Type B pancreatic cell (in vitro differentiated cells): ENCODE results near the gene CACNA1C. TPM values are rescaled to one million over a fixed set of nuclear protein-coding genes. Genes with fewer than 3 reads are reported as not detected.

Source experiments
- DNase-seq: peaks from one replicate; pipeline ENCODE4 v3.0.0; 2021; ENCODE audit warnings: mixed read lengths; ENCODE audit not compliant: unreplicated experiment; ENCODE audit errors: extremely low spot score
- H3K27ac Mint-ChIP-seq: 2 replicates; pipeline ENCODE4 v1.8.0; 2021; ENCODE audit warnings: mild to moderate bottlenecking, mixed read lengths
- H3K27me3 Mint-ChIP-seq: 2 replicates; pipeline ENCODE4 v1.8.0; 2021; ENCODE audit warnings: mixed read lengths
- H3K36me3 Mint-ChIP-seq: 2 replicates; pipeline ENCODE4 v1.8.0; 2021; ENCODE audit warnings: mixed read lengths
- H3K4me1 Mint-ChIP-seq: one replicate; pipeline ENCODE4 v1.8.0; 2021; ENCODE audit warnings: mixed read lengths; ENCODE audit not compliant: unreplicated experiment
- H3K4me3 Mint-ChIP-seq: 2 replicates; pipeline ENCODE4 v1.8.0; 2021; ENCODE audit warnings: mild to moderate bottlenecking, mixed read lengths
- H3K9me3 Mint-ChIP-seq: 2 replicates; pipeline ENCODE4 v1.8.0; 2021; ENCODE audit warnings: mixed read lengths
- total RNA-seq: library from RNA; stranded (reverse); gene quantifications from 2 replicates; pipeline ENCODE4 v1.2.1, GENCODE V29; 2021; ENCODE audit warnings: low replicate concordance
- TF ChIP-seq, protein P1 (sequence below): fragments of 200-600 bp; sonication (generic); conservative IDR thresholded peaks from 2 replicates; pipeline ENCODE4 v1.5.0; 2021; ENCODE audit warnings: antibody characterized with exemption, mild to moderate bottlenecking

CACNA1C gene
- total RNA-seq, 1 donor from 2014 or later, result 14.3 TPM

- Mint-ChIP-seq H3K9me3 (no peaks in the 10 kb centered on the region), H3K4me3 (no peak overlapping the region), H3K36me3 (peaks cover 18% of the 10 kb centered on the region), H3K27me3 (peaks cover 4% of the 10 kb centered on the region), H3K27ac (no peak overlapping the region), H3K4me1 (no peaks in the 10 kb centered on the region)
- DNase-seq, result no peak
- TF ChIP-seq, protein P1, sequence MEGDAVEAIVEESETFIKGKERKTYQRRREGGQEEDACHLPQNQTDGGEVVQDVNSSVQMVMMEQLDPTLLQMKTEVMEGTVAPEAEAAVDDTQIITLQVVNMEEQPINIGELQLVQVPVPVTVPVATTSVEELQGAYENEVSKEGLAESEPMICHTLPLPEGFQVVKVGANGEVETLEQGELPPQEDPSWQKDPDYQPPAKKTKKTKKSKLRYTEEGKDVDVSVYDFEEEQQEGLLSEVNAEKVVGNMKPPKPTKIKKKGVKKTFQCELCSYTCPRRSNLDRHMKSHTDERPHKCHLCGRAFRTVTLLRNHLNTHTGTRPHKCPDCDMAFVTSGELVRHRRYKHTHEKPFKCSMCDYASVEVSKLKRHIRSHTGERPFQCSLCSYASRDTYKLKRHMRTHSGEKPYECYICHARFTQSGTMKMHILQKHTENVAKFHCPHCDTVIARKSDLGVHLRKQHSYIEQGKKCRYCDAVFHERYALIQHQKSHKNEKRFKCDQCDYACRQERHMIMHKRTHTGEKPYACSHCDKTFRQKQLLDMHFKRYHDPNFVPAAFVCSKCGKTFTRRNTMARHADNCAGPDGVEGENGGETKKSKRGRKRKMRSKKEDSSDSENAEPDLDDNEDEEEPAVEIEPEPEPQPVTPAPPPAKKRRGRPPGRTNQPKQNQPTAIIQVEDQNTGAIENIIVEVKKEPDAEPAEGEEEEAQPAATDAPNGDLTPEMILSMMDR, result no peak
Observed at GRCh38 chr12:2118061-2118460, 65.3 kb downstream of the CACNA1C start.

GRCh38 chr12:2118481-2119255 is 65.9 kb downstream of the CACNA1C start:
- no peak for DNase-seq
- Mint-ChIP-seq H3K27ac (no peak overlapping the region), H3K4me1 (no peaks in the 10 kb centered on the region), H3K4me3 (no peak overlapping the region), H3K36me3 (peaks cover 18% of the 10 kb centered on the region), H3K27me3 (peaks cover 4% of the 10 kb centered on the region), H3K9me3 (no peaks in the 10 kb centered on the region)
- TF ChIP-seq, protein P1, result no peak

GRCh38 chr12:2119266-2119665 is 66.5 kb downstream of the CACNA1C start:
- Mint-ChIP-seq H3K4me1 (no peaks in the 10 kb centered on the region), H3K27ac (no peak overlapping the region), H3K4me3 (no peak overlapping the region), H3K27me3 (peaks cover 6% of the 10 kb centered on the region), H3K36me3 (peaks cover 21% of the 10 kb centered on the region), H3K9me3 (no peaks in the 10 kb centered on the region)
- DNase-seq, result no peak
- TF ChIP-seq, protein P1, result no peak

DNA sequence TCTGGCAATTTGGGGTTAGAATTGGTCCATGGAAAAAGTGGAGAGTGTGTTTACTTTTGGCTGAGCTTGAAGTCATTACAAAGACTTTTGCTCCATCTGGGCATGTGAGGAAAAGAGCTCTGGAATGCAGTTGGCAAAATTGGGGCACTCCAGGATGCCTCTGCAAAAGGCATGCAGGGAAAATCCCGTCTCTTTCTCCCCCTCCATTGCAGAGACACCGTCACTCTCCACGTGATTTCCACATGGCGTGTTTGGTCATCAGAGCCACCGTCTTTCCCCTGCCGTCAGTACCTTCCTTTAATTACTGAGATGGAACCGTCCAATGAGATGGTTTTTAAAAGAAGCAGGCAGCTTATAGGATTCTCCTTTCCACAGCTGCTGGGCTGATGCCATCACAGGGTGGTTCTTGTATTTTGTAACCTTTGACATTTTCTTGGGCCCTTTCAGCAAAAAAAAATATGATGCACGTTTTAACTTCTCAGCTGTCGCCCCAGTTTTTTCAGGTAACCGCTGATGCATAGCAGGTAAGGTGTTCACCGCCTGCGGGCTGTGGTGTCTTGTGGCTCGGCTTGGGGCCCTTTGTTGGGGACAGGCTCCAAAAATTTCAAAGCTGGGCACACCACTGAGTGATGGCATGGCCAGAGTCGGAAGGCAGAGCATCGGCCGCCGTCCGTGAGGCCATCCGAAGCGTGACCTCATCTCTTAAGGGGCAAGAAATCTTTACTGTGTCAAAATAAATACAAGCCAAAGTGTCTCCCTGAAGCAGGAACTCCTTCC is 68.4 kb downstream of the CACNA1C start:
- no peak overlapping the region for H3K4me3 Mint-ChIP-seq
- no peak overlapping the region for H3K27ac Mint-ChIP-seq
- peaks cover 13% of the 10 kb centered on the region for H3K27me3 Mint-ChIP-seq
- no peaks in the 10 kb centered on the region for H3K9me3 Mint-ChIP-seq
- peaks cover 19% of the 10 kb centered on the region for H3K36me3 Mint-ChIP-seq
- TF ChIP-seq, protein P1, result no peak
- no peaks in the 10 kb centered on the region for H3K4me1 Mint-ChIP-seq
- DNase-seq, result no peak

- no peak for DNase-seq
- Mint-ChIP-seq H3K27ac (no peak overlapping the region), H3K4me1 (peaks cover 3% of the 10 kb centered on the region), H3K9me3 (no peaks in the 10 kb centered on the region), H3K4me3 (no peak overlapping the region), H3K36me3 (peaks cover 19% of the 10 kb centered on the region), H3K27me3 (peaks cover 19% of the 10 kb centered on the region)
- TF ChIP-seq, protein P1, result no peak
Observed at GRCh38 chr12:2124466-2125023, 71.8 kb downstream of the CACNA1C start.
